Osteoblast (primary cell): ENCODE results near the gene SFXN2. TPM values are rescaled to one million over a fixed set of nuclear protein-coding genes. Genes with fewer than 3 reads are reported as not detected.

Experiments
- DNase-seq: peaks from one replicate; pipeline ENCODE4 v3.0.0; 2011; ENCODE audit warnings: low spot score, mixed read lengths; ENCODE audit not compliant: insufficient read length; ENCODE audit errors: missing footprints
- H2AFZ ChIP-seq: 2 replicates; pipeline ENCODE4 v1.6.0; 2011; ENCODE audit warnings: mild to moderate bottlenecking, low read length
- H3K27ac ChIP-seq: 2 replicates; pipeline ENCODE4 v1.5.1; 2011; ENCODE audit warnings: mild to moderate bottlenecking, low read depth, low read length, moderate library complexity
- H3K27me3 ChIP-seq: 2 replicates; pipeline ENCODE4 v1.6.0; 2012; ENCODE audit warnings: mild to moderate bottlenecking, control low read depth, inconsistent platforms, low read length, moderate library complexity; ENCODE audit not compliant: insufficient read depth
- H3K36me3 ChIP-seq: 2 replicates; pipeline ENCODE4 v1.5.1; 2011; ENCODE audit warnings: mild to moderate bottlenecking, low read length, control low read depth, moderate library complexity; ENCODE audit not compliant: insufficient read depth
- H3K4me1 ChIP-seq: 2 replicates; pipeline ENCODE4 v1.5.1; 2011; ENCODE audit warnings: mild to moderate bottlenecking, low read length, control low read depth, moderate library complexity; ENCODE audit not compliant: insufficient read depth
- H3K4me2 ChIP-seq: 2 replicates; pipeline ENCODE4 v1.6.0; 2011; ENCODE audit warnings: mild to moderate bottlenecking, low read length; ENCODE audit not compliant: insufficient read depth
- H3K4me3 ChIP-seq: fragments of 200-600 bp; sonication (generic); 3 replicates; pipeline ENCODE4 v1.5.1; 2012; ENCODE audit warnings: mild to moderate bottlenecking, low read length, inconsistent platforms; ENCODE audit not compliant: insufficient read depth
- H3K79me2 ChIP-seq: 2 replicates; pipeline ENCODE4 v1.6.0; 2012; ENCODE audit warnings: mild to moderate bottlenecking, low read length, control low read depth, inconsistent platforms; ENCODE audit not compliant: insufficient read depth
- H3K9me3 ChIP-seq: 2 replicates; pipeline ENCODE4 v1.5.1; 2011; ENCODE audit warnings: low read depth, low read length, control low read depth
- H4K20me1 ChIP-seq: 2 replicates; pipeline ENCODE4 v1.6.0; 2012; ENCODE audit warnings: mild to moderate bottlenecking, low read length, control low read depth; ENCODE audit not compliant: insufficient read depth
- total RNA-seq: library from RNA; depleted of rRNA; stranded (reverse); fragments of >200 nt; gene quantifications from 2 replicates; pipeline ENCODE4 v1.2.3, GENCODE V29; 2012
- TF ChIP-seq, protein P1 (sequence below): IDR thresholded peaks from 2 replicates; pipeline ENCODE4 v1.5.1; 2011; ENCODE audit warnings: mild to moderate bottlenecking, low read depth, low read length, moderate library complexity; ENCODE audit errors: extremely low read depth

The SFXN2 gene
- total RNA-seq, 1 donor, result 3.6 TPM

GRCh38 chr10:102678068-102678400 is 36.4 kb upstream of the SFXN2 start:
- Histone ChIP-seq H4K20me1 (no peaks in the 10 kb centered on the region), H3K9me3 (no peaks in the 10 kb centered on the region), H3K4me1 (peaks cover 44% of the 10 kb centered on the region), H2AFZ (no peak overlapping the region), H3K27me3 (no peaks in the 10 kb centered on the region), H3K4me3 (no peak overlapping the region), H3K79me2 (no peaks in the 10 kb centered on the region), H3K36me3 (no peaks in the 10 kb centered on the region), H3K4me2 (no peak overlapping the region), H3K27ac (no peak overlapping the region)
- TF ChIP-seq, protein P1, sequence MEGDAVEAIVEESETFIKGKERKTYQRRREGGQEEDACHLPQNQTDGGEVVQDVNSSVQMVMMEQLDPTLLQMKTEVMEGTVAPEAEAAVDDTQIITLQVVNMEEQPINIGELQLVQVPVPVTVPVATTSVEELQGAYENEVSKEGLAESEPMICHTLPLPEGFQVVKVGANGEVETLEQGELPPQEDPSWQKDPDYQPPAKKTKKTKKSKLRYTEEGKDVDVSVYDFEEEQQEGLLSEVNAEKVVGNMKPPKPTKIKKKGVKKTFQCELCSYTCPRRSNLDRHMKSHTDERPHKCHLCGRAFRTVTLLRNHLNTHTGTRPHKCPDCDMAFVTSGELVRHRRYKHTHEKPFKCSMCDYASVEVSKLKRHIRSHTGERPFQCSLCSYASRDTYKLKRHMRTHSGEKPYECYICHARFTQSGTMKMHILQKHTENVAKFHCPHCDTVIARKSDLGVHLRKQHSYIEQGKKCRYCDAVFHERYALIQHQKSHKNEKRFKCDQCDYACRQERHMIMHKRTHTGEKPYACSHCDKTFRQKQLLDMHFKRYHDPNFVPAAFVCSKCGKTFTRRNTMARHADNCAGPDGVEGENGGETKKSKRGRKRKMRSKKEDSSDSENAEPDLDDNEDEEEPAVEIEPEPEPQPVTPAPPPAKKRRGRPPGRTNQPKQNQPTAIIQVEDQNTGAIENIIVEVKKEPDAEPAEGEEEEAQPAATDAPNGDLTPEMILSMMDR, result no peak
- peak; percentile 77 for DNase-seq

DNA sequence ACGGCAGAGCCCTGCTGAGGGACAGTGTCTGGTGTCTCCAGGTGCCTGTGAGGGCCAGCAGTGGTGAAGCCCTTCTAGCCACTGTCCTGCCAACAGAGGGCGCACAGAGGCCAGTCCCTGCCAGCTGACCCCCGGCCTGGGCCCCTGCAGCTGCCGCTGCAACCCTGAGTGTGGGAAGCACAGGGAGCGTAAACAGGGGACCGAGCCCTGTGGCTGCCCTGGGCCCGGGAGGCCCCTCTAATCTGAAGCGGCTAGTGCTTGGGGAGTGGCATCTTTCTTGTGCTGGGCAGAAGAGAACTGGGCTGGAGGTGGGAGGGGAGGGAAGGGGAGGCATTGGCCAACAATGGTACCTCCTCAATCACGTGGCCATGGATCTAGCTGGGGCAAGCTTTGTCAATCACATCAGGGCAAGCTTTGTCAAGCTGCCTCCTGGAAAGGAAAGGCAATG is 35.6 kb upstream of the SFXN2 start:
- TF ChIP-seq, protein P1, result peak; percentile 77
- Histone ChIP-seq H3K4me2 (peak overlapping the region; percentile 70), H4K20me1 (no peaks in the 10 kb centered on the region), H3K4me1 (peaks cover 40% of the 10 kb centered on the region), H3K9me3 (no peaks in the 10 kb centered on the region), H3K27ac (peak overlapping the region; percentile 4), H2AFZ (peak overlapping the region; percentile 40), H3K4me3 (peak overlapping the region; percentile 52), H3K27me3 (no peaks in the 10 kb centered on the region), H3K36me3 (peaks cover 4% of the 10 kb centered on the region), H3K79me2 (no peaks in the 10 kb centered on the region)
- DNase-seq, result peak; percentile 81

- H3K4me2 ChIP-seq, result no peak overlapping the region
- no peak overlapping the region for H3K27ac ChIP-seq
- H4K20me1 ChIP-seq, result no peaks in the 10 kb centered on the region
- no peaks in the 10 kb centered on the region for H3K9me3 ChIP-seq
- DNase-seq, result no peak
- peaks cover 33% of the 10 kb centered on the region for H3K4me1 ChIP-seq
- H3K27me3 ChIP-seq, result no peaks in the 10 kb centered on the region
- H3K4me3 ChIP-seq, result no peak overlapping the region
- no peaks in the 10 kb centered on the region for H3K79me2 ChIP-seq
- no peak overlapping the region for H2AFZ ChIP-seq
- peaks cover 5% of the 10 kb centered on the region for H3K36me3 ChIP-seq
- TF ChIP-seq, protein P1, result no peak
These were observed 34.8 kb upstream of the SFXN2 start for GRCh38 chr10:102679596-102679995.

GRCh38 chr10:102681696-102682095 is 32.7 kb upstream of the SFXN2 start:
- Histone ChIP-seq H3K79me2 (no peaks in the 10 kb centered on the region), H3K36me3 (peaks cover 13% of the 10 kb centered on the region), H3K27me3 (no peaks in the 10 kb centered on the region), H3K4me1 (peaks cover 13% of the 10 kb centered on the region), H3K9me3 (no peaks in the 10 kb centered on the region), H3K4me2 (no peak overlapping the region), H4K20me1 (no peaks in the 10 kb centered on the region), H3K27ac (no peak overlapping the region), H2AFZ (no peak overlapping the region), H3K4me3 (no peak overlapping the region)
- TF ChIP-seq, protein P1, result no peak
- DNase-seq, result peak; percentile 9
